Loucy (cell line): ENCODE measurements around the gene NOTCH1.

Source experiments
- H2AFZ ChIP-seq: fragments of 200-600 bp; sonication (generic); 2 replicates; pipeline ENCODE4 v1.6.0; 2016; ENCODE audit warnings: antibody characterized with exemption, mild to moderate bottlenecking, low read length, moderate library complexity
- H3F3A ChIP-seq: fragments of 200-600 bp; 2 replicates; pipeline ENCODE4 v1.6.0; 2016; ENCODE audit warnings: antibody characterized with exemption, low read depth, mild to moderate bottlenecking
- H3K27me3 ChIP-seq: fragments of 200-600 bp; sonication (generic); 2 replicates; pipeline ENCODE4 v1.6.1; 2014; ENCODE audit warnings: low read length, mild to moderate bottlenecking; ENCODE audit not compliant: insufficient read depth, poor library complexity, severe bottlenecking
- H3K36me3 ChIP-seq: fragments of 200-600 bp; sonication (generic); 2 replicates; pipeline ENCODE4 v1.6.1; 2016; ENCODE audit warnings: low read length; ENCODE audit not compliant: insufficient read depth
- H3K4me1 ChIP-seq: fragments of 200-600 bp; sonication (generic); 2 replicates; pipeline ENCODE4 v1.5.1; 2014; ENCODE audit warnings: low read length, mild to moderate bottlenecking; ENCODE audit not compliant: insufficient read depth, poor library complexity, severe bottlenecking
- H3K4me2 ChIP-seq: fragments of 200-600 bp; sonication (generic); 2 replicates; pipeline ENCODE4 v1.6.0; 2014; ENCODE audit warnings: antibody characterized with exemption, low read length, low read depth, mild to moderate bottlenecking; ENCODE audit not compliant: poor library complexity, severe bottlenecking
- H3K4me3 ChIP-seq: fragments of 200-600 bp; sonication (generic); 2 replicates; pipeline ENCODE4 v1.5.1; 2014; ENCODE audit warnings: low read length, mild to moderate bottlenecking, mixed read lengths; ENCODE audit not compliant: poor library complexity, severe bottlenecking
- H3K79me2 ChIP-seq: fragments of 200-600 bp; sonication (generic); 2 replicates; pipeline ENCODE4 v1.6.1; 2014; ENCODE audit warnings: low read length; ENCODE audit not compliant: insufficient read depth
- H3K9ac ChIP-seq: fragments of 200-600 bp; sonication (generic); 2 replicates; pipeline ENCODE4 v1.6.0; 2014; ENCODE audit warnings: mild to moderate bottlenecking, low read depth, low read length, moderate library complexity; ENCODE audit not compliant: poor library complexity, severe bottlenecking
- H3K9me2 ChIP-seq: fragments of 200-600 bp; sonication (generic); replicated peaks from 2 replicates; pipeline ENCODE4 v1.6.1; 2016; ENCODE audit warnings: low read depth, low read length, mixed read lengths
- H3K9me3 ChIP-seq: fragments of 200-600 bp; sonication (generic); 2 replicates; pipeline ENCODE4 v1.6.1; 2014; ENCODE audit warnings: mild to moderate bottlenecking, antibody characterized with exemption, low read length, low read depth; ENCODE audit not compliant: insufficient read depth
- H4K20me1 ChIP-seq: fragments of 200-600 bp; sonication (generic); 2 replicates; pipeline ENCODE4 v1.6.0; 2014; ENCODE audit warnings: antibody characterized with exemption, low read length, mild to moderate bottlenecking; ENCODE audit not compliant: insufficient read depth, poor library complexity, severe bottlenecking
- CTCF ChIP-seq: fragments of 200-600 bp; sonication (generic); conservative IDR thresholded peaks from 2 replicates; pipeline ENCODE4 v1.5.1; 2014; ENCODE audit warnings: mild to moderate bottlenecking, antibody characterized with exemption, low read length
- EZH2phosphoT487 ChIP-seq: fragments of 200-600 bp; IDR thresholded peaks from 2 replicates; pipeline ENCODE4 v1.6.1; 2018; ENCODE audit warnings: antibody characterized with exemption, mild to moderate bottlenecking, moderate library complexity, borderline replicate concordance

The NOTCH1 gene

GRCh38 chr9:136550439-136551289 lies 4.8 kb upstream of the NOTCH1 start:
- Histone ChIP-seq H3K4me1 (peaks cover 6% of the 10 kb centered on the region), H3K4me3 (no peak overlapping the region), H3K9me2 (no peaks in the 10 kb centered on the region), H3K9me3 (no peaks in the 10 kb centered on the region), H3K36me3 (no peaks in the 10 kb centered on the region), H3K27me3 (no peaks in the 10 kb centered on the region), H3K4me2 (no peak overlapping the region), H3K79me2 (no peaks in the 10 kb centered on the region), H2AFZ (no peak overlapping the region), H4K20me1 (no peaks in the 10 kb centered on the region), H3F3A (no peaks in the 10 kb centered on the region), H3K9ac (peak overlapping the region; percentile 54)
- TF ChIP-seq EZH2phosphoT487 (no peak), CTCF (no peak)

- H3K79me2 ChIP-seq = peaks cover 9% of the 10 kb centered on the region
Measured at GRCh38 chr9:136549010-136549980, 3.4 kb upstream of the NOTCH1 start.

More at GRCh38 chr9:136549010-136549980, 3.4 kb upstream of the NOTCH1 start:
- Histone ChIP-seq H3F3A (no peaks in the 10 kb centered on the region), H3K9me2 (no peaks in the 10 kb centered on the region), H3K4me3 (no peak overlapping the region), H3K4me1 (peaks cover 12% of the 10 kb centered on the region), H3K4me2 (no peak overlapping the region), H3K9me3 (no peaks in the 10 kb centered on the region), H4K20me1 (peaks cover 8% of the 10 kb centered on the region), H3K27me3 (no peaks in the 10 kb centered on the region), H2AFZ (no peak overlapping the region), H3K36me3 (no peaks in the 10 kb centered on the region), H3K9ac (peak overlapping the region; percentile 54)
- TF ChIP-seq CTCF (no peak), EZH2phosphoT487 (no peak)
